ENCODE data around the gene ABAT.
A peak's percentile ranks its signal among the peaks of the same experiment; 100 is the strongest.
"Not testable (repeated sequence)": the region's sequence is repeated elsewhere in the genome, so short reads cannot be mapped to it uniquely, and the experiment has no call there.

ABAT gene

DNA sequence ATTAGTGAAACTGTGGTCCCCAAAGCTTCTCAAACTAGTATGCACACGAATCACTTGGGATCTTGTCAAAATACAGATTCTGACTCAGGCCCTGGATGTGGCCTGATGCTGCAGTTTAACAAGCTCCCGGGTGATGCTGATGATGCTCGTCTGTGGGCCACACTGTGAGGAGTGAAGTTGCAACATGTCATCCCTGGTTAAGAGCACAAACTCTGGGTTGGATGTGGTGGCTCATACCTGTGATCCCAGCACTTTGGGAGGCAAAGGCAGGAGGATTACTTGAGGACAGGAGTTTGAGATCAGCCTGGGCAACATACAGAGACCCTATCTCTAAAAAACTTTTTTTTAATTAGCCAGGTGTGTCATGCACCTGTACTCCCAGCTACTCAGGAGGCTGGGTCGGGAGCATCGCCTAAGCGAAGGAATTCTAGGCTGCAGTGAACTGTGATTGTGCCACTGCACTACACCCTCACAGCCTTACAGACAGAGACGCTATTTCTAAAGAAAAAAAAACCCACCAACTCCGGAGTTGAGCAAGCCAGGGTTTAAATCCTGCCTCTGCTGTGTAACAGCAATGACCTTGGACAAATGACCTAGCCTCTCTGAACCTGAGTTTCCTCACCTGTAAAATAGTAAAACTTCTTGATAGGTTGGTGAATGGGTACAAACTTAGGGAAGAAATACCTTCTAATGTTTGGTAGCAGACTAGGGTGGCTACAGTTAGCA, 24.4 kb upstream of the ABAT start:
- no peak for DNase-seq

GRCh38 chr16:8651958-8652357, 22.5 kb upstream of the ABAT start:
- DNase-seq = not testable (repeated sequence)

DNA sequence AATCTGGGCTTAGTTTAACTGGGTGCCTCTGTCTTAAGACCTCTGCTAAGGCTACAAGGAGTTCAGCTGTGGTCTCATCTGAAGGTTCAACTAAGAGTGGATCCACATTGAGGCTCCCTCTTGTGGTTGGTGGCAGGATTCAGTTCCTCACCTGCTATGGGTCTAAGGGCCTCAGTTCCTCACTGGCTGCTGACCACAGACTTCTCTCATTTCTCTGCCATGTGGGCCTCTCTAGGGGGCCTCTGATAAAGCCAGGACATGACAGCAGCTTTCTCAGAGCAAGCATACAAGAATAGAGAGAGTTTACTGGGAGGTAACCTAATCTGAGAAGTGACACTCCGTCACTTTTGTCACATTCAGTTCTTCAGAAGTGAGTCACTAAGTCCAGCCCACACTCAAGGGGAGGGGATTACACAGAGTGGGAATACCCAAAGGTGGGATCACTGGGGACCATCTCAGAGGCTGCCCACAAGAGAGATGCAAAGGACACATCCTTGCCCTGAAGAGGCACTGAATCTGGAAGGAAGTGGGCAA, 19.2 kb upstream of the ABAT start:
- peak; percentile 7 for DNase-seq

DNA sequence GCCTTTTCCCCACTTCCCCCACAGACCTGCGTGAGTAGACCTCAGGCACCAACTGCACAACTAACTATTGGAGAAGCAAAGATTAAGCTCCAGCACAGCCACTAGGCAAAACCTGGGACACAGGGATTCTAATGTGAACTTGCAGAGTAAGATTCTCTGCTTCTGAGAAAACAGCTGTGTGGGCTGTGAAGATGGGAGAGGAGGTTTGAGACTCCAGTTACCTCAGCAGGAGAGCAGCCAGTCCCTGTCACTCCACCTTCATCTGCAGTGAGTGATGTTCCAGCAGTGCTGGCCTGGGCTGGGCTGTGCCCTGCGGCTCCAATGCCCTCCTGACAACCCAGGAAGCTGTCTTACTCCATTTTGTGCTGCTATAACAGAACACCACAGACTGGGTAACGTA, 18.0 kb upstream of the ABAT start:
- DNase-seq = no peak

- peak; percentile 38 for DNase-seq
Measured at GRCh38 chr16:8660841-8661301, 13.5 kb upstream of the ABAT start.

GRCh38 chr16:8661703-8662102, 12.7 kb upstream of the ABAT start:
- no peak for DNase-seq

GRCh38 chr16:8663192-8664089, 11.0 kb upstream of the ABAT start:
- no peak for DNase-seq

GRCh38 chr16:8665529-8665928, 8.9 kb upstream of the ABAT start:
- DNase-seq = no peak

DNA sequence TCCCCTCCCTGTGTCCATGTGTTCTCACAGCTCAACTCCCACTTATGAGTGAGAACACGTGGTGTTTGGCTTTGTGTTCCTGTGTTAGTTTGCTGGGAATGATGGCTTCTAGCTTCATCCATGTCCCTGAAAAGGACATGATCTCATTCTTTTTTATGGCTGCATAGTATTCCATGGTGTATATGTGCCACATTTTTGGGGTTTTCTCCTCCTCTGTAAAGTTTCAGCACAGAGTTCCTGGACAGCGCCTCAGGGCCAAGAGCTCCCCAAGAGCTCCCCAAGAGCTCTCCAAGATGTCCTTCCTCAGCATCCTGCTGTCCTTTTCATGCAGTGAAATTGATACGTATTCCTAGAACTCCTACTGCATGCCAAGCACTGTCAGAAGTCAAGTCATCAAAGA, 6.9 kb upstream of the ABAT start:
- DNase-seq = no peak

DNA sequence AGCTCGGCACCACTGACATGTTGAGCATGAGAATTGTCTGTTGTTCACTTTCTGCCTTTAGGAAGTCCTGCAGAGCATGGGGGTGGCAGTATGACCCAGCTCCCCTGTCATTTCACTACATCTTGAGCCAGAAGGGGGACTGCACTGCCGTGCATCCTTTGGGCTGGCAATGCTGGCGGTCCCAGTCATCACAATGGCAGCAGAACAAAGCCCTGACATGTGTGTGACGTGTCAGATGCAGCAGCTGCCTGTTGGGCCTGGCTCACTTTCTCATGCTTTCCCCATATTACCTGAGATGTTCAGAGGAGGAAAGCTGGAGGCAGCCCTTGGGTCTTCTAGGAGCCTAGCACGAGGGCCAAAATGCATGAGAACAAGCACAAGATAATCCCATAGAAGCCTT, 6.3 kb upstream of the ABAT start:
- DNase-seq = no peak

DNA sequence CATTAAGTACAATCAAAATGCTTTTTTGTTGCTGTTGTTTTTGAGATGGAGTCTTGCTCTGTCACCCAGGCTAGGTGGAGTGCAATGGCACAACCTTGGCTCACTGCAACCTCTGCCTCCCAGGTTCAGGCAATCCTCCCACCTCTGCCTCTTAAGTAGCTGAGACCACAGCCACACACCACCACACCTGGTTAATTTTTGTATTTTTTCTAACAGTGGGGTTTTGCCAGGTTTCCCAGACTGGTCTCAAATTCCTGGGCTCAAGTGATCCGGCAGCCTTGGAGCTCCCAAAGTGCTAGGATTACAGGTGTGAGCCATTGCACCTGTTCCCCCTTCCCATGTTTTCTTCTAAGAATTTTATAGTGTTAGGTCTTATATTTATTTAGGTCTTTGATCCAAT, 4.9 kb upstream of the ABAT start:
- DNase-seq = no peak

DNA sequence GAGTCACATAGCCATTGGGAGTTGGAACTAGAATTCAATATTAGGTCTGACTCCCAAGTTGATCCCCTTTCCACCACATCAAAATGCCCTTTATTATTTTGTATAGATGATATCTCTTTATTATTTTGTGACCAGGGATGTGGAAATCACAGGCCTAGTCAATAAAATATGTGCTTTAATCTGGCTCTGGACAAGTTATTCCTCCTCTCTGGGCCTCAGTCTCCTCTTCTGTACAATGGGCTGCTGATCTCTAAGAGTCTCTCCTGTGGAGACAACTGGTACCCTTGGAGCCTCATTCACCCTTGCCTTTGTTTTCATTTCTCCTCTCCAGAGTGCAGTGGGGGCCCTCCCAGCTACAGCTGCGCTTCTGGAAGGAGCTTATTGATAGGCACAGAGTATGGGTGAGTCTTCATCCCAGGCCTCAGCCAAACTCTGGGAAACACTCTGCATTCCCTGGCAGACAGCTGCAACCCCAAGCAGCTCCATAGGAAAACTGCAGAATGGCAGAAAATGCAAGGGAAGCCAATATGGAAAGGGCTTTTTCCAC, 4.3 kb upstream of the ABAT start:
- DNase-seq = no peak

GRCh38 chr16:8673611-8674412, 605 bp upstream of the ABAT start:
- no peak for DNase-seq

DNA sequence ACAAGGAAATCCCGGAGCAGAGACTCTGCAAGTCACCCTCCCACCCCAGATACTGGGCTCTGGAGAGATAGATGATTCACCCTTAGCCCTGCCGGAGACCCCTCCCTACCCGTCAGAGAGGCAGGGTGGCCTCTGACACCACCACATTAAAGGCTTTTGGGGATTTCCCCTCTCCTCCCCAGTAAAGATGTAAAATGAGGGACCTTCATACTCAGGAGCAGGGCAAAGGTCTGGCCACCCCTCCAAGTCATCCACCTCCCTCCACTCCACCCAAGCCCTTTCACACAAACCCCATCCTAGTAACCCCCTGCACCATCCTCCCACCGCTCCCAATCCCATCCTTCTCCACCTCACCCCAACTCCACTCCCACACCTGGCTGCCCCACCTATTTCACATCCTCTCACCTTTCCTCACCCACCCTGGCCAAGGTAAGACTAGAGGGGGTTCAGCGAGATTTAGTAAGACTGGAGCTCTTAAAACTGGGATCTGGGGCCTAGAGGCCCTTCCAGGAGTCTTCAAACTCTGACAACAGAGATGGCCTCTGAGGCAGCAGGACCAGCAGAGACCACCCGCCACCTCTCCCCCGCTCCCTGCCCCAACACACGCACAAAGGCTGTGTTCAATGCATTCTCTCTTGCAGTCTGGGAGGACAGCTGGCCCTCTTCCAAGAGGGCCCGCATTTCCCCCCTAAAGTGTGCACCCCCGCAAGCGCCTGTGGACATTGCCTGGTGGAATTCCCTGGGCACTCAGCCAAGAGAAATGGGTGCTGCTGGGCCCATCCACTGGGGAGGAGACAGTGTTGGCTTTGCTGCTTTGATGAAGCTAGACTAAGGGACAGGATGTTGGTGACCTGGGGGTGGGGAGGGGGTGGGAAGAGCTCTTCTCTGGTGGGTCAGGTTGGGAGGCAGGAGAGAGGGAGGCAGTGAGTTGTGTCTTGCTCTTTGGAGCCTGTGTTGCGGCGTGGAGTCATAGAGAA, 1.1 kb downstream of the ABAT start:
- peak; percentile 40 for DNase-seq

DNA sequence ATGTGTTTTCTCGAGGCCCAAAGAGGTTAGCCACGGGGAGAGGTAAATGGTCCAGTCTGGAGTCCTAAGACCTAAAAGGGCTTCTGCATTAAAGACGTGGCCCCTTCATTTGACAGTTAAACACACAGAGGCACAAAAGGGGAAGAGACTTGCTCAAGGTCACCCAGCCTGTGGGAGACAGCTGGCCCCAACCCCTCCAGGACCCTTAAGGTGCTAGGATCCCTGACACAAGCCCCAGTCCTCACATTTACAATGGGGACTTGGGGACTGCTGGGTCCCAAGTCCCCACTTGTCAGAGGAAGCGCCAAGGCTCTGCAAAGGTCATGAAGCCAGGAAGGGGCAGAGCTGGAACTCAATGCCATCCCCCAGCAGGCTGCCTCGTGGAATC, 1.7 kb downstream of the ABAT start:
- no peak for DNase-seq

- no peak for DNase-seq
Measured at GRCh38 chr16:8676737-8677375, 2.4 kb downstream of the ABAT start.

DNA sequence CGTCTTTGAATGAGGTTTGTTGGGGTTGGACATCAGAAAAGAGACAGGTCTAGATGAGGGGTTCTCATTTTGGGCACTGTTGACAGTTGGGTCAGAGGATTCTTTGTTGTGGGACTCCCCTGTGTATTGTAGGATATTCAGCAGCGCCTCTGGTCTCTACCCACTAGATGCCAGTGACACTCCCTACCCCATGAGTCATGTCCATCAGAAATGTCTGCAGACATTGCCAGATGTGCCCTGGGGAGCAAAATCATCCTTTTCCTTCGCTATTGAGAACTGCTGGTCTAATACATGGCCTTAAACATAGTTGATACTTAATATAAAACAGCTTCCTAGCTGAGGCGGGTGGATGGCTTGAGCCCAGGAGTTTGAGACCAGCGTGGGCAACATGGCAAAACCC, 3.1 kb downstream of the ABAT start:
- DNase-seq = no peak

- DNase-seq = no peak
Measured at GRCh38 chr16:8678068-8678927, 3.9 kb downstream of the ABAT start.

- no peak for DNase-seq
Measured at GRCh38 chr16:8679151-8679550, 4.7 kb downstream of the ABAT start.

Measured in stimulated activated naive CD4-positive, alpha-beta T cell treated with Interleukin-2 at 50 U/mL for 16 hours (primary cell).